ENCODE measurements around the gene TNFRSF14.

The TNFRSF14 gene

DNA sequence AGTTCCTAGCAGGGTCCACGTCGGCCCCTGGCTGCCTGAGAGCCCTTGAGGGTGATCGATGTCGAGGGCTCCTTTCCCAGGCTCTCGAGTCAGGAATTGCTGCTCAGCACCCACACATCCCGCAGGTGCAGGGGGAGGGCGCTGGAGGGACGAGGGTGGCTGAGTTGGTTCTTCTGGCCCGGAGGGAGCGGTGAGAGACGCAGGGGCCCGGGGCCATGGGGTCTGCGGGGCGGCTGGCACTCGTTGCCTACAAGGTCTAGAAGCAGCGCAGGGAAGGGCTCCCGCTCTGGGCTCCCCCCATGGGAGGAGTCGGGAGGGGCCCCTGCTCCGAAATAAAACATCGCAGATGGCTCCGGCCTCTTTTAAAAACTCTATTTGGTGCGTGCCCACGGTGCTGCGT lies 48.0 kb upstream of the TNFRSF14 start:
- TF ChIP-seq, protein P1, sequence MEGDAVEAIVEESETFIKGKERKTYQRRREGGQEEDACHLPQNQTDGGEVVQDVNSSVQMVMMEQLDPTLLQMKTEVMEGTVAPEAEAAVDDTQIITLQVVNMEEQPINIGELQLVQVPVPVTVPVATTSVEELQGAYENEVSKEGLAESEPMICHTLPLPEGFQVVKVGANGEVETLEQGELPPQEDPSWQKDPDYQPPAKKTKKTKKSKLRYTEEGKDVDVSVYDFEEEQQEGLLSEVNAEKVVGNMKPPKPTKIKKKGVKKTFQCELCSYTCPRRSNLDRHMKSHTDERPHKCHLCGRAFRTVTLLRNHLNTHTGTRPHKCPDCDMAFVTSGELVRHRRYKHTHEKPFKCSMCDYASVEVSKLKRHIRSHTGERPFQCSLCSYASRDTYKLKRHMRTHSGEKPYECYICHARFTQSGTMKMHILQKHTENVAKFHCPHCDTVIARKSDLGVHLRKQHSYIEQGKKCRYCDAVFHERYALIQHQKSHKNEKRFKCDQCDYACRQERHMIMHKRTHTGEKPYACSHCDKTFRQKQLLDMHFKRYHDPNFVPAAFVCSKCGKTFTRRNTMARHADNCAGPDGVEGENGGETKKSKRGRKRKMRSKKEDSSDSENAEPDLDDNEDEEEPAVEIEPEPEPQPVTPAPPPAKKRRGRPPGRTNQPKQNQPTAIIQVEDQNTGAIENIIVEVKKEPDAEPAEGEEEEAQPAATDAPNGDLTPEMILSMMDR (IDR thresholded peaks at IDR 0.05; ENCODE audit: low read depth, low read length, poor library complexity, severe bottlenecking), result no peak
- no peak for TF ChIP-seq EZH2phosphoT487 (IDR thresholded peaks at IDR 0.05; ENCODE audit: borderline replicate concordance, low read length)
- H3K36me3 ChIP-seq (ENCODE audit: control insufficient read depth, low read length), result peaks cover 38% of the 10 kb centered on the region; the same call in 1 of the 2 replicates

DNA sequence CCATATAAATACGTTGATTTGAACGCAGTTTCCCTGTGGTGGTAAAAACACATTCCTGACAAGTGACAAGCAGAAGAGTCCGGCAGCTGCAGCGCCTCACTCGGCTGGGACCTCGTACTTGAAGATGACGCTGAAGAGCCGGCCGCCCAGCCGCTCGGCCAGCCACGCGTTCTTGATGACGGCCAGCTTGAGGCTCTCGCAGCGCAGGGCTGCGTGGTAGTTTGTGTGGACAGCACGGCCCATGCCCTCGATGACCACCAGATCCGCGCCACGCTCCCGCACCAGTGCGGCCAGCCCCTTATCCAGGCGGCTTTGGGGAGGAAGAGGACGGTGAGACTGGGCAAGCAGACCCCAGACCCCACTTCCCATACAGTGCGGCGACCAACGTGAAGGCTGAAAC lies 47.4 kb upstream of the TNFRSF14 start:
- H3K27ac ChIP-seq (ENCODE audit: low read depth, low read length), result no peak overlapping the region
- peaks cover 42% of the 10 kb centered on the region for H3K36me3 ChIP-seq (ENCODE audit: control insufficient read depth, low read length)
- no peak overlapping the region for H3K4me3 ChIP-seq (ENCODE audit: low read length)
- no peaks in the 10 kb centered on the region for H3K79me2 ChIP-seq (ENCODE audit: control insufficient read depth, low read length)
- no peaks in the 10 kb centered on the region for H3K27me3 ChIP-seq (ENCODE audit: control insufficient read depth, low read length)
- no peaks in the 10 kb centered on the region for H3K4me1 ChIP-seq (ENCODE audit: control insufficient read depth, low read length)
- no peaks in the 10 kb centered on the region for H3K9me2 ChIP-seq (replicated peaks; ENCODE audit: control insufficient read depth, low read length)
- H3K9me3 ChIP-seq (ENCODE audit: control insufficient read depth, insufficient read depth, low read length), result no peaks in the 10 kb centered on the region
- no peaks in the 10 kb centered on the region for H4K20me1 ChIP-seq (ENCODE audit: control insufficient read depth, insufficient read depth, low read depth, low read length)
- TF ChIP-seq, protein P1 (IDR thresholded peaks at IDR 0.05; ENCODE audit: low read depth, low read length, poor library complexity, severe bottlenecking), result no peak
- TF ChIP-seq EZH2phosphoT487 (IDR thresholded peaks at IDR 0.05; ENCODE audit: borderline replicate concordance, low read length), result no peak
- H3F3A ChIP-seq (ENCODE audit: control insufficient read depth, insufficient read depth), result no peaks in the 10 kb centered on the region
- no peak overlapping the region for H3K4me2 ChIP-seq (ENCODE audit: low read length)

More for the DNA sequence above, 48.0 kb upstream of the TNFRSF14 start:
- Histone ChIP-seq H3K4me2 (ENCODE audit: low read length) (no peak overlapping the region), H3K79me2 (ENCODE audit: control insufficient read depth, low read length) (no peaks in the 10 kb centered on the region), H3K9me2 (replicated peaks; ENCODE audit: control insufficient read depth, low read length) (no peaks in the 10 kb centered on the region), H3K9me3 (ENCODE audit: control insufficient read depth, insufficient read depth, low read length) (no peaks in the 10 kb centered on the region), H3K27me3 (ENCODE audit: control insufficient read depth, low read length) (no peaks in the 10 kb centered on the region), H3F3A (ENCODE audit: control insufficient read depth, insufficient read depth) (no peaks in the 10 kb centered on the region), H4K20me1 (ENCODE audit: control insufficient read depth, insufficient read depth, low read depth, low read length) (no peaks in the 10 kb centered on the region), H3K27ac (ENCODE audit: low read depth, low read length) (no peak overlapping the region), H3K4me1 (ENCODE audit: control insufficient read depth, low read length) (no peaks in the 10 kb centered on the region), H3K4me3 (ENCODE audit: low read length) (no peak overlapping the region)

DNA sequence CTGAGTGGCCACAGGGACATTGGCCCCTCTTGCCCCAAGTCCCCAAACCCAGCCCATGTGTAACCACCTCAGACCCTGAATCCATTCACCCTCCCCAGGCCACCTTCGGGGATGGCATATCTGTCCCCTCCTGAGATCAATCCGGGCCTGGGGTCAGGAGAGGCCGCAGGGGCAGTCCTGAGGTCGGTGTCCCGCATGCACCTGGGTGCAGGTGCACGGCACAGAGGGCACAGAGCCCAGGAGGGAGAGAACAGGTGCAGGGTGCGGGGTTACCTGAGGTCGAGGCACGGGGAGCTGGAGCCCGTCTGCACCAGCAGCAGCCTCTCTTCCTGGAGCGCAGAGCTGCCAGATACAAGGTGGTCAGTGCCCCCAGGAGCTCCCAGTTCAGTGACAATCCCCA lies 46.6 kb upstream of the TNFRSF14 start:
- Histone ChIP-seq H3K79me2 (ENCODE audit: control insufficient read depth, low read length) (no peaks in the 10 kb centered on the region), H3K4me3 (ENCODE audit: low read length) (no peak overlapping the region), H3K27me3 (ENCODE audit: control insufficient read depth, low read length) (no peaks in the 10 kb centered on the region), H3K36me3 (ENCODE audit: control insufficient read depth, low read length) (peaks cover 46% of the 10 kb centered on the region), H3F3A (ENCODE audit: control insufficient read depth, insufficient read depth) (no peaks in the 10 kb centered on the region), H3K9me2 (replicated peaks; ENCODE audit: control insufficient read depth, low read length) (no peaks in the 10 kb centered on the region), H3K4me1 (ENCODE audit: control insufficient read depth, low read length) (no peaks in the 10 kb centered on the region), H3K4me2 (ENCODE audit: low read length) (no peak overlapping the region), H4K20me1 (ENCODE audit: control insufficient read depth, insufficient read depth, low read depth, low read length) (no peaks in the 10 kb centered on the region), H3K27ac (ENCODE audit: low read depth, low read length) (no peak overlapping the region), H3K9me3 (ENCODE audit: control insufficient read depth, insufficient read depth, low read length) (no peaks in the 10 kb centered on the region)
- TF ChIP-seq EZH2phosphoT487 (IDR thresholded peaks at IDR 0.05; ENCODE audit: borderline replicate concordance, low read length), result no peak
- TF ChIP-seq, protein P1 (IDR thresholded peaks at IDR 0.05; ENCODE audit: low read depth, low read length, poor library complexity, severe bottlenecking), result no peak

Measured in DOHH2 (cell line).